Spleen (tissue), 11 donors: ENCODE data around the gene CPSF4L. TPM values are rescaled to one million over a fixed set of nuclear protein-coding genes. Genes with fewer than 3 reads are reported as not detected.

Source experiments
- DNase-seq: peaks from one replicate; pipeline ENCODE4 v3.0.0-alpha.2; 2020
- H3K27ac ChIP-seq, 8 donors: fragments of 200-600 bp; sonication (generic) in 7 of 8; 1 replicate in 4 of 8; 2 replicates in 4 of 8; pipeline versions ENCODE4 v1.5.0 to v1.8.0; 2016 to 2021; ENCODE audit warnings: inconsistent platforms in 4 of 8, mild to moderate bottlenecking in 4 of 8, moderate library complexity in 1 of 8
- H3K27me3 ChIP-seq, 7 donors: fragments of 200-600 bp; sonication (generic) in 6 of 7; replicated peaks in 1 of 7; 1 replicate in 4 of 7; 2 replicates in 3 of 7; pipeline versions ENCODE4 v1.5.0 to v1.8.0; 2016 to 2021; ENCODE audit warnings: inconsistent platforms in 3 of 7, mild to moderate bottlenecking in 1 of 7
- H3K36me3 ChIP-seq, 6 donors: fragments of 200-600 bp; sonication (generic) in 5 of 6; 1 replicate in 4 of 6; 2 replicates in 2 of 6; pipeline versions ENCODE4 v1.5.0 to v1.8.0; 2016 to 2021; ENCODE audit warnings: inconsistent platforms in 2 of 6
- H3K4me1 ChIP-seq, 6 donors: fragments of 200-600 bp; sonication (generic) in 5 of 6; 1 replicate in 3 of 6; 2 replicates in 3 of 6; pipeline versions ENCODE4 v1.5.0 to v1.8.0; 2016 to 2021; ENCODE audit warnings: inconsistent platforms in 3 of 6
- H3K4me3 ChIP-seq, 8 donors: fragments of 200-600 bp; sonication (generic) in 7 of 8; 1 replicate in 4 of 8; 2 replicates in 4 of 8; pipeline versions ENCODE4 v1.5.0 to v1.8.0; 2016 to 2021; ENCODE audit warnings: inconsistent platforms in 4 of 8, mild to moderate bottlenecking in 4 of 8, moderate library complexity in 2 of 8
- H3K9me3 ChIP-seq, 8 donors: fragments of 200-600 bp; sonication (generic) in 7 of 8; 1 replicate in 4 of 8; 2 replicates in 4 of 8; pipeline versions ENCODE4 v1.5.0 to v1.8.0; 2016 to 2021; ENCODE audit warnings: inconsistent platforms in 4 of 8
- CTCF ChIP-seq, 11 experiments: fragments of 200-600 bp in 7 of 11; fragments of 450-650 bp in 4 of 11; sonication (generic) in 4 of 11; IDR thresholded peaks in 8 of 11; conservative IDR thresholded peaks in 3 of 11; 1 replicate in 7 of 11; 2 replicates in 4 of 11; pipeline versions ENCODE4 v1.4.0 to v1.8.0; 2016 to 2021; ENCODE audit warnings: antibody characterized with exemption in 11 of 11, inconsistent platforms in 4 of 11, mild to moderate bottlenecking in 1 of 11
- POLR2A ChIP-seq, 3 donors: fragments of 450-650 bp; IDR thresholded peaks; one replicate each; pipeline ENCODE4 v1.5.1; 2017; ENCODE audit warnings: antibody characterized with exemption in 3 of 3, mild to moderate bottlenecking in 1 of 3
- POLR2AphosphoS5 ChIP-seq, 3 donors: sonication (generic); formaldehyde crosslinking; IDR thresholded peaks; one replicate each; pipeline ENCODE4 v1.5.1; 2017; ENCODE audit warnings: antibody characterized with exemption in 3 of 3
- WGBS, 5 donors: extraction: QIAGEN DNeasy Blood & Tissue Kit in 3 of 5; methylation state at CpG; one replicate each; pipeline versions ENCODE4 v1.1.5 to v1.1.7; 2013 to 2018; 5-methylcytosine and 5-hydroxymethylcytosine counted together
- intact Hi-C: fragments of 100-400 bp; cut with DNase I; formaldehyde crosslinking; loops from one replicate; pipeline ENCODE4 v1.15.0; 2023; ENCODE audit warnings: low total_unique reads
- polyA plus RNA-seq, 3 donors: library from polyadenylated mRNA; stranded (reverse); fragments of 200-250 nt; gene quantifications; one replicate each; pipeline ENCODE4 v1.2.1, GENCODE V29; 2013
- total RNA-seq, 7 donors: library from RNA; depleted of rRNA in 3 of 7; stranded (reverse); fragments of >200 nt in 3 of 7; fragmentation: NEBNext Ultra II Directional in 4 of 7; extraction: Animal tissue kit (Norgen Biotek cat#: 25700) in 4 of 7; gene quantifications; one replicate each; pipeline versions ENCODE4 v1.1.0 to v1.2.1, GENCODE V29; 2016 to 2021
- donor health status: healthy with polysubstance abuse.
- donor health status: DM: no; HTN: no; CAD: no; lungs with moderate emphysema.
- donor health status: DM: no; HTN: no; CAD: no.
- donor health status: Bipolar disorder and iron deficiency.
- donor health status: healthy.
- donor health status: DM: no; HTN: no; CAD: no.
- donor health status: DM: yes; HTN: yes; CAD: no.

Gene CPSF4L
- total and polyA plus RNA-seq, 10 donors: not detected

- 0% methylated on average over 33 to 63 of the region's 63 CpGs for WGBS, 5 donors
- H3K27me3 ChIP-seq: no peaks in the 10 kb centered on the region
- peaks cover 0 to 24% (median 13%) of the 10 kb centered on the region in 6 donors for H3K36me3 ChIP-seq
- peak; percentile 99 for DNase-seq
- H3K4me3 ChIP-seq: peak overlapping the region; percentile 80 to 99 (median 92)
- intact Hi-C loops: loop anchor here (5.0 kb wide), 1 partner anchor 35 kb away; no protein-coding TSS in a partner anchor
- peak overlapping the region; percentile 73 to 92 (median 88) for H3K27ac ChIP-seq
- H3K4me1 ChIP-seq: peaks cover 33 to 81% (median 59%) of the 10 kb centered on the region in 6 donors
- H3K9me3 ChIP-seq: no peaks in the 10 kb centered on the region
- TF ChIP-seq CTCF (IDR thresholded peaks at IDR 0.05 in 8 of 11, conservative IDR thresholded peaks at IDR 0.05 in 3 of 11): peak in 10 of 11 experiments; percentile 4 to 71 (median 47)
- TF ChIP-seq POLR2AphosphoS5 (IDR thresholded peaks at IDR 0.05): peak; percentile 93 to 97 (median 96)
- TF ChIP-seq POLR2A (IDR thresholded peaks at IDR 0.05): peak in 1 of 3 donors; percentile 17
Observed at GRCh38 chr17:73231841-73232586, 29.7 kb downstream of the CPSF4L start.

- Histone ChIP-seq H3K27ac (peak overlapping the region in 7 of 8 donors; percentile 73 to 92 (median 89)), H3K4me1 (peaks cover 39 to 81% (median 62%) of the 10 kb centered on the region in 6 donors), H3K9me3 (no peaks in the 10 kb centered on the region), H3K27me3 (no peaks in the 10 kb centered on the region), H3K36me3 (peaks cover 0 to 24% (median 7%) of the 10 kb centered on the region in 6 donors), H3K4me3 (peak overlapping the region; percentile 80 to 99 (median 92))
- WGBS, 5 donors: 0 to 1% (median 1%) methylated on average over 19 to 20 of the region's 20 CpGs
- intact Hi-C loops: loop anchor here (5.0 kb wide), 1 partner anchor 34 kb away; no protein-coding TSS in a partner anchor
- TF ChIP-seq CTCF (IDR thresholded peaks at IDR 0.05 in 8 of 11, conservative IDR thresholded peaks at IDR 0.05 in 3 of 11) (no peak), POLR2AphosphoS5 (IDR thresholded peaks at IDR 0.05) (no peak), POLR2A (IDR thresholded peaks at IDR 0.05) (no peak)
- no peak for DNase-seq
Observed at GRCh38 chr17:73231395-73231794, 30.3 kb downstream of the CPSF4L start.

GRCh38 chr17:73230088-73230487, 31.6 kb downstream of the CPSF4L start:
- WGBS, 5 donors: 87 to 96% (median 93%) methylated on average over 6 of the region's 6 CpGs
- intact Hi-C loops: loop anchor here (5.0 kb wide), 1 partner anchor 33 kb away; no protein-coding TSS in a partner anchor
- H3K9me3 ChIP-seq: no peaks in the 10 kb centered on the region
- H3K4me3 ChIP-seq: peak overlapping the region in 1 of 8 donors; percentile 1
- peaks cover 0 to 15% (median 0%) of the 10 kb centered on the region in 6 donors for H3K36me3 ChIP-seq
- DNase-seq: no peak
- TF ChIP-seq POLR2A (IDR thresholded peaks at IDR 0.05) (no peak), POLR2AphosphoS5 (IDR thresholded peaks at IDR 0.05) (no peak), CTCF (IDR thresholded peaks at IDR 0.05 in 8 of 11, conservative IDR thresholded peaks at IDR 0.05 in 3 of 11) (no peak)
- H3K27ac ChIP-seq: peak overlapping the region in 1 of 8 donors; percentile 92
- H3K27me3 ChIP-seq: no peaks in the 10 kb centered on the region
- H3K4me1 ChIP-seq: peaks cover 39 to 81% (median 67%) of the 10 kb centered on the region in 6 donors

GRCh38 chr17:73228748-73229236, 32.9 kb downstream of the CPSF4L start:
- no peak overlapping the region for H3K4me3 ChIP-seq
- no peaks in the 10 kb centered on the region for H3K9me3 ChIP-seq
- DNase-seq: no peak
- H3K27ac ChIP-seq: peak overlapping the region in 6 of 8 donors; percentile 1 to 68 (median 52)
- H3K27me3 ChIP-seq: no peaks in the 10 kb centered on the region
- intact Hi-C loops: no loop called here
- WGBS, 5 donors: 0 to 10% (median 5%) methylated on average over 2 of the region's 2 CpGs
- peaks cover 0 to 11% (median 0%) of the 10 kb centered on the region in 6 donors for H3K36me3 ChIP-seq
- TF ChIP-seq POLR2AphosphoS5 (IDR thresholded peaks at IDR 0.05) (peak in 1 of 3 donors; percentile 52), CTCF (IDR thresholded peaks at IDR 0.05 in 8 of 11, conservative IDR thresholded peaks at IDR 0.05 in 3 of 11) (no peak)
- H3K4me1 ChIP-seq: peaks cover 39 to 84% (median 67%) of the 10 kb centered on the region in 6 donors
